NCI-H1105 treated with DMSO at 0.1 percent for 48 hours (cell line): ENCODE measurements around the gene CYB561A3.
"Not testable (repeated sequence)": the region's sequence is repeated elsewhere in the genome, so short reads cannot be mapped to it uniquely, and the experiment has no call there.

Experiments
- DNase-seq: peaks from one replicate; lab custom pipeline; 2025; lab: John Stamatoyannopoulos, UW

The CYB561A3 gene

GRCh38 chr11:61361741-61362541 lies at the start of gene CYB561A3, which contains the start of gene TMEM138:
CYB561A3 (minus strand) TSS chr11:61361882; CDS start chr11:61356713, 5,169 bp downstream.
TMEM138 (plus strand) TSS chr11:61362374; CDS start chr11:61364391, 2,017 bp downstream.
- peak; percentile 97 for DNase-seq

- DNase-seq, result no peak
Measured at GRCh38 chr11:61406991-61407728, 45.5 kb upstream of the CYB561A3 start.

- DNase-seq, result no peak
Measured at GRCh38 chr11:61406067-61406466, 44.4 kb upstream of the CYB561A3 start.

- DNase-seq, result no peak
Measured at GRCh38 chr11:61404641-61405040, 43.0 kb upstream of the CYB561A3 start.

- no peak for DNase-seq
Measured at GRCh38 chr11:61404103-61404502, 42.4 kb upstream of the CYB561A3 start.

- DNase-seq, result no peak
Measured at GRCh38 chr11:61403658-61404057, 42.0 kb upstream of the CYB561A3 start.

GRCh38 chr11:61401573-61401972 lies 39.9 kb upstream of the CYB561A3 start:
- no peak for DNase-seq

- DNase-seq, result no peak
Measured at GRCh38 chr11:61401173-61401572, 39.5 kb upstream of the CYB561A3 start.

- peak; percentile 9 for DNase-seq
Measured at GRCh38 chr11:61392981-61393595, 31.4 kb upstream of the CYB561A3 start.

GRCh38 chr11:61390161-61390560 lies 28.5 kb upstream of the CYB561A3 start:
- no peak for DNase-seq

- no peak for DNase-seq
Measured at GRCh38 chr11:61384271-61385242, 22.9 kb upstream of the CYB561A3 start.

- DNase-seq, result not testable (repeated sequence)
Measured at GRCh38 chr11:61383859-61384258, 22.2 kb upstream of the CYB561A3 start.

GRCh38 chr11:61380884-61381283 lies 19.2 kb upstream of the CYB561A3 start:
- no peak for DNase-seq

- no peak for DNase-seq
Measured at GRCh38 chr11:61378713-61379313, 17.1 kb upstream of the CYB561A3 start.

GRCh38 chr11:61377461-61378160 lies 15.9 kb upstream of the CYB561A3 start:
- DNase-seq, result no peak

- no peak for DNase-seq
Measured at GRCh38 chr11:61375761-61376108, 14.1 kb upstream of the CYB561A3 start.

- no peak for DNase-seq
Measured at GRCh38 chr11:61372659-61373420, 11.2 kb upstream of the CYB561A3 start.

GRCh38 chr11:61370349-61371005 lies 8.8 kb upstream of the CYB561A3 start:
- no peak for DNase-seq
